Colonic mucosa (tissue), 4 donors: ENCODE measurements around the gene MKNK2. TPM values are rescaled to one million over a fixed set of nuclear protein-coding genes. Genes with fewer than 3 reads are reported as not detected.
A peak's percentile ranks its signal among the peaks of the same experiment; 100 is the strongest.

Experiments used
- DNase-seq: peaks from one replicate; pipeline ENCODE4 v3.0.0-alpha.2; 2020
- H3K27ac ChIP-seq: fragments of 200-600 bp; one replicate; pipeline ENCODE4 v1.8.0; 2021
- H3K27me3 ChIP-seq: fragments of 200-600 bp; one replicate; pipeline ENCODE4 v1.8.0; 2021
- H3K36me3 ChIP-seq: fragments of 200-600 bp; one replicate; pipeline ENCODE4 v1.8.0; 2021
- H3K4me1 ChIP-seq: fragments of 200-600 bp; one replicate; pipeline ENCODE4 v1.8.0; 2021; ENCODE audit warnings: mild to moderate bottlenecking
- H3K4me3 ChIP-seq: fragments of 200-600 bp; one replicate; pipeline ENCODE4 v1.8.0; 2021
- H3K9ac ChIP-seq, 2 donors: one replicate each; pipeline ENCODE4 v1.7.0; 2013; ENCODE audit warnings: control low read depth in 2 of 2, low read depth in 2 of 2, low read length in 2 of 2
- H3K9me3 ChIP-seq: fragments of 200-600 bp; one replicate; pipeline ENCODE4 v1.8.0; 2021
- CTCF ChIP-seq: fragments of 200-600 bp; IDR thresholded peaks from one replicate; pipeline ENCODE4 v1.8.0; 2022; ENCODE audit warnings: antibody characterized with exemption, mild to moderate bottlenecking
- intact Hi-C: fragments of 100-400 bp; cut with DNase I; formaldehyde crosslinking; loops from one replicate; pipeline ENCODE4 v1.14.1; 2022
- total RNA-seq, 2 donors: library from RNA; stranded (reverse); fragmentation: NEBNext Ultra II Directional in 1 of 2; extraction: Animal tissue kit (Norgen Biotek cat#: 25700) in 1 of 2; gene quantifications; one replicate each; pipeline ENCODE4 v1.2.1, GENCODE V29; 2021
- donor health status: healthy.
- donor health status: DM: no; HTN: no; CAD: no.
- donor health status: DM: no; HTN: no; CAD: no.

Gene MKNK2
- total RNA-seq, 2 donors from 2014 or later, result 358 to 589 TPM

- Histone ChIP-seq H3K4me3 (peak overlapping the region; percentile 39), H3K36me3 (peaks cover 23% of the 10 kb centered on the region), H3K9ac (peak overlapping the region; percentile 53 to 59), H3K4me1 (no peaks in the 10 kb centered on the region), H3K27ac (peak overlapping the region; percentile 82), H3K9me3 (no peaks in the 10 kb centered on the region), H3K27me3 (no peaks in the 10 kb centered on the region)
- TF ChIP-seq CTCF, result no peak
- DNase-seq, result no peak
- intact Hi-C loops, result no loop called here
These were observed 31.1 kb upstream of the MKNK2 start for GRCh38 chr19:2081873-2082810.

GRCh38 chr19:2080336-2080988, 29.4 kb upstream of the MKNK2 start:
- DNase-seq, result no peak
- Histone ChIP-seq H3K4me1 (no peaks in the 10 kb centered on the region), H3K36me3 (peaks cover 35% of the 10 kb centered on the region), H3K9me3 (no peaks in the 10 kb centered on the region), H3K27me3 (no peaks in the 10 kb centered on the region), H3K4me3 (no peak overlapping the region), H3K9ac (no peak overlapping the region), H3K27ac (no peak overlapping the region)
- intact Hi-C loops, result no loop called here
- no peak for TF ChIP-seq CTCF

- Histone ChIP-seq H3K4me3 (no peak overlapping the region), H3K36me3 (peaks cover 35% of the 10 kb centered on the region), H3K27me3 (no peaks in the 10 kb centered on the region), H3K9ac (no peak overlapping the region), H3K27ac (no peak overlapping the region), H3K9me3 (no peaks in the 10 kb centered on the region), H3K4me1 (no peaks in the 10 kb centered on the region)
- intact Hi-C loops, result loop anchor here (10.0 kb wide), 1 partner anchor 145 kb away; no protein-coding TSS in a partner anchor
- no peak for DNase-seq
- TF ChIP-seq CTCF, result no peak
These were observed 28.8 kb upstream of the MKNK2 start for GRCh38 chr19:2079865-2080301.

- intact Hi-C loops, result loop anchor here (10.0 kb wide), 1 partner anchor 144 kb away; no protein-coding TSS in a partner anchor
These were observed 28.2 kb upstream of the MKNK2 start for GRCh38 chr19:2079076-2079864.

More at GRCh38 chr19:2079076-2079864, 28.2 kb upstream of the MKNK2 start:
- H3K36me3 ChIP-seq, result peaks cover 35% of the 10 kb centered on the region
- no peak for TF ChIP-seq CTCF
- DNase-seq, result no peak
- H3K27ac ChIP-seq, result no peak overlapping the region
- H3K9me3 ChIP-seq, result no peaks in the 10 kb centered on the region
- no peak overlapping the region for H3K9ac ChIP-seq
- H3K27me3 ChIP-seq, result no peaks in the 10 kb centered on the region
- H3K4me3 ChIP-seq, result no peak overlapping the region
- H3K4me1 ChIP-seq, result no peaks in the 10 kb centered on the region
